ENCODE measurements around the gene RYK. TPM values are rescaled to one million over a fixed set of nuclear protein-coding genes. Genes with fewer than 3 reads are reported as not detected.
A peak's percentile ranks its signal among the peaks of the same experiment; 100 is the strongest.
"Not testable (repeated sequence)": the region's sequence is repeated elsewhere in the genome, so short reads cannot be mapped to it uniquely, and the experiment has no call there.

Gene RYK
- total RNA-seq, result 10 to 100 TPM; 40.5 to 46.2 TPM
- long read RNA-seq, partial matches to known transcripts, result 4 of 5 reads
- long read RNA-seq, other reads (novel, unspliced or antisense), result 1 of 5 reads

- peak; percentile 88 for DNase-seq
- intact Hi-C loops (cut with DNase I), result no loop called here
- peak; percentile 94 for ATAC-seq
Measured at GRCh38 chr3:134250717-134251220, at the start of gene RYK. TSS of gene RYK (minus strand) at chr3:134250859. CDS start at chr3:134250654, 205 bp downstream.

GRCh38 chr3:134299888-134300206, 49.2 kb upstream of the RYK start:
- intact Hi-C loops (cut with DNase I), result loop anchor here (1.0 to 10.0 kb wide), 4 partner anchors 87 to 365 kb away; no protein-coding TSS in a partner anchor
- ATAC-seq, result peak; percentile 14 to 88

GRCh38 chr3:134299185-134299887, 48.7 kb upstream of the RYK start:
- ATAC-seq, result peak; percentile 85 to 86
- intact Hi-C loops (cut with DNase I), result loop anchor here (5.0 kb wide), 2 partner anchors 87 to 102 kb away; no protein-coding TSS in a partner anchor

More at GRCh38 chr3:134299888-134300206, 49.2 kb upstream of the RYK start:
- DNase-seq, result no peak

GRCh38 chr3:134298249-134298648, 47.6 kb upstream of the RYK start:
- intact Hi-C loops (cut with DNase I), result loop anchor here (5.0 kb wide), 2 partner anchors 86 to 101 kb away; no protein-coding TSS in a partner anchor
- ATAC-seq (no peak), DNase-seq (no peak)

More at GRCh38 chr3:134299185-134299887, 48.7 kb upstream of the RYK start:
- DNase-seq, result no peak

- intact Hi-C loops (cut with DNase I), result loop anchor here (5.0 kb wide), 2 partner anchors 84 to 99 kb away; no protein-coding TSS in a partner anchor
- ATAC-seq (no peak), DNase-seq (no peak)
Measured at GRCh38 chr3:134296616-134297015, 46.0 kb upstream of the RYK start.

- intact Hi-C loops (cut with DNase I), result loop anchor here (5.0 kb wide), 2 partner anchors 84 to 99 kb away; no protein-coding TSS in a partner anchor
- ATAC-seq, result no peak
- DNase-seq, result no peak
Measured at GRCh38 chr3:134295930-134296329, 45.3 kb upstream of the RYK start.

GRCh38 chr3:134294302-134295280, 43.9 kb upstream of the RYK start:
- intact Hi-C loops (cut with DNase I), result loop anchor here (5.0 kb wide), 2 partner anchors 82 to 97 kb away; no protein-coding TSS in a partner anchor
- DNase-seq (no peak), ATAC-seq (no peak)

GRCh38 chr3:134291319-134292254, 40.9 kb upstream of the RYK start:
- ATAC-seq (peak; percentile 83 to 93), DNase-seq (peak; percentile 84)
- intact Hi-C loops (cut with DNase I), result no loop called here

GRCh38 chr3:134287512-134287911, 36.9 kb upstream of the RYK start:
- ATAC-seq, result no peak
- intact Hi-C loops (cut with DNase I), result no loop called here
- no peak for DNase-seq

GRCh38 chr3:134284438-134284837, 33.8 kb upstream of the RYK start:
- no peak for ATAC-seq
- intact Hi-C loops (cut with DNase I), result no loop called here

GRCh38 chr3:134282659-134283047, 32.0 kb upstream of the RYK start:
- DNase-seq, result no peak
- ATAC-seq, result peak; percentile 71 to 76
- intact Hi-C loops (cut with DNase I), result no loop called here

More at GRCh38 chr3:134284438-134284837, 33.8 kb upstream of the RYK start:
- DNase-seq, result no peak

- intact Hi-C loops (cut with DNase I), result no loop called here
- DNase-seq, result no peak
Measured at GRCh38 chr3:134281912-134282658, 31.4 kb upstream of the RYK start.

GRCh38 chr3:134279466-134279865, 28.8 kb upstream of the RYK start:
- DNase-seq (no peak), ATAC-seq (peak in 1 of 2 donors; percentile 79)
- intact Hi-C loops (cut with DNase I), result no loop called here

More at GRCh38 chr3:134281912-134282658, 31.4 kb upstream of the RYK start:
- ATAC-seq, result no peak

- intact Hi-C loops (cut with DNase I), result no loop called here
- ATAC-seq, result no peak
Measured at GRCh38 chr3:134277066-134277660, 26.5 kb upstream of the RYK start.

GRCh38 chr3:134276086-134276485, 25.4 kb upstream of the RYK start:
- intact Hi-C loops (cut with DNase I), result no loop called here
- ATAC-seq, result no peak
- no peak for DNase-seq

More at GRCh38 chr3:134277066-134277660, 26.5 kb upstream of the RYK start:
- no peak for DNase-seq

GRCh38 chr3:134275110-134275509, 24.5 kb upstream of the RYK start:
- DNase-seq; intact Hi-C loops (cut with DNase I); ATAC-seq: not testable (repeated sequence)

- no peak for ATAC-seq
Measured at GRCh38 chr3:134274571-134274970, 23.9 kb upstream of the RYK start.

More at GRCh38 chr3:134274571-134274970, 23.9 kb upstream of the RYK start:
- intact Hi-C loops (cut with DNase I), result no loop called here
- no peak for DNase-seq
